Astrocyte (in vitro differentiated cells and primary cell): ENCODE measurements around the gene ADARB2. TPM values are rescaled to one million over a fixed set of nuclear protein-coding genes. Genes with fewer than 3 reads are reported as not detected.
A peak's percentile ranks its signal among the peaks of the same experiment; 100 is the strongest.

ENCODE experiments used
- DNase-seq: peaks from one replicate; pipeline ENCODE4 v3.0.0-alpha.2; 2010; ENCODE audit warnings: low read depth
- FAIRE-seq: peaks from 2 replicates; lab custom pipeline; 2011; peaks lifted over from hg19 to GRCh38; lab: Jason Lieb, UNC
- H2AFZ ChIP-seq: 2 replicates; pipeline ENCODE4 v1.6.0; 2012; ENCODE audit warnings: low read depth, low read length, inconsistent platforms
- H3K27ac ChIP-seq: 2 replicates; pipeline ENCODE4 v1.5.1; 2011; ENCODE audit warnings: low read depth, low read length, inconsistent platforms
- H3K27me3 ChIP-seq: 2 replicates; pipeline ENCODE4 v1.6.0; 2011; ENCODE audit warnings: low read length, inconsistent platforms; ENCODE audit not compliant: insufficient read depth
- H3K36me3 ChIP-seq: 2 replicates; pipeline ENCODE4 v1.5.1; 2011; ENCODE audit warnings: low read length, inconsistent platforms; ENCODE audit not compliant: insufficient read depth
- H3K4me1 ChIP-seq: 2 replicates; pipeline ENCODE4 v1.5.1; 2011; ENCODE audit warnings: low read length, inconsistent platforms; ENCODE audit not compliant: insufficient read depth
- H3K4me2 ChIP-seq: 2 replicates; pipeline ENCODE4 v1.6.0; 2012; ENCODE audit warnings: low read length, inconsistent platforms
- H3K4me3 ChIP-seq: 2 replicates; pipeline ENCODE4 v1.5.1; 2011; ENCODE audit warnings: low read depth, mild to moderate bottlenecking, low read length, inconsistent platforms; ENCODE audit not compliant: insufficient read depth
- H3K79me2 ChIP-seq: 2 replicates; pipeline ENCODE4 v1.6.0; 2012; ENCODE audit warnings: mild to moderate bottlenecking, low read length, inconsistent platforms; ENCODE audit not compliant: insufficient read depth
- H3K9ac ChIP-seq: 2 replicates; pipeline ENCODE4 v1.6.0; 2012; ENCODE audit warnings: mild to moderate bottlenecking, low read length, inconsistent platforms
- H3K9me3 ChIP-seq: 2 replicates; pipeline ENCODE4 v1.5.1; 2012; ENCODE audit warnings: low read depth, mild to moderate bottlenecking, low read length, inconsistent platforms; ENCODE audit not compliant: insufficient read depth
- H4K20me1 ChIP-seq: 2 replicates; pipeline ENCODE4 v1.6.0; 2012; ENCODE audit warnings: low read length, inconsistent platforms; ENCODE audit not compliant: insufficient read depth
- H3K27ac Mint-ChIP-seq: one replicate; pipeline ENCODE4 v1.8.0; 2021; ENCODE audit warnings: mild to moderate bottlenecking, mixed read lengths; ENCODE audit not compliant: unreplicated experiment
- H3K27me3 Mint-ChIP-seq: one replicate; pipeline ENCODE4 v1.8.0; 2021; ENCODE audit warnings: low read depth, mixed read lengths; ENCODE audit not compliant: unreplicated experiment
- H3K36me3 Mint-ChIP-seq: one replicate; pipeline ENCODE4 v1.8.0; 2021; ENCODE audit warnings: low read depth, mixed read lengths; ENCODE audit not compliant: unreplicated experiment
- H3K4me1 Mint-ChIP-seq: one replicate; pipeline ENCODE4 v1.8.0; 2021; ENCODE audit warnings: low read depth, mixed read lengths; ENCODE audit not compliant: unreplicated experiment
- H3K4me3 Mint-ChIP-seq: one replicate; pipeline ENCODE4 v1.8.0; 2021; ENCODE audit warnings: mild to moderate bottlenecking, moderate library complexity, mixed read lengths; ENCODE audit not compliant: unreplicated experiment
- H3K9me3 Mint-ChIP-seq: one replicate; pipeline ENCODE4 v1.8.0; 2021; ENCODE audit warnings: mild to moderate bottlenecking, mixed read lengths; ENCODE audit not compliant: unreplicated experiment
- CTCF ChIP-seq: IDR thresholded peaks from 2 replicates; pipeline ENCODE4 v1.5.1; 2011; ENCODE audit warnings: low read depth, mild to moderate bottlenecking, inconsistent platforms, low read length, moderate library complexity; ENCODE audit not compliant: insufficient read depth
- EZH2 ChIP-seq: IDR thresholded peaks from 2 replicates; pipeline ENCODE4 v1.6.1; 2012; ENCODE audit warnings: mild to moderate bottlenecking, low read length, inconsistent platforms; ENCODE audit not compliant: insufficient read depth
- total RNA-seq: library from RNA; stranded (reverse); gene quantifications from 2 replicates; pipeline ENCODE4 v1.2.1, GENCODE V29; 2021

Gene ADARB2
- total RNA-seq, 1 donor from 2014 or later = 0.18 TPM

- H3K9me3 ChIP-seq = peaks cover 7% of the 10 kb centered on the region
- no peak overlapping the region for H2AFZ ChIP-seq
- no peak overlapping the region for H3K27ac ChIP-seq
- H3K9ac ChIP-seq = no peak overlapping the region
- Mint-ChIP-seq H3K36me3 (no peaks in the 10 kb centered on the region), H3K4me1 (peaks cover 5% of the 10 kb centered on the region), H3K9me3 (no peaks in the 10 kb centered on the region), H3K27ac (no peak overlapping the region), H3K27me3 (peaks cover 47% of the 10 kb centered on the region), H3K4me3 (no peak overlapping the region)
- H3K4me3 ChIP-seq = no peak overlapping the region
- peaks cover 3% of the 10 kb centered on the region for H3K27me3 ChIP-seq
- no peak for DNase-seq
- H3K4me2 ChIP-seq = no peak overlapping the region
- TF ChIP-seq CTCF (no peak), EZH2 (no peak)
- no peaks in the 10 kb centered on the region for H4K20me1 ChIP-seq
- no peaks in the 10 kb centered on the region for H3K36me3 ChIP-seq
- H3K79me2 ChIP-seq = no peaks in the 10 kb centered on the region
- no peak for FAIRE-seq
- H3K4me1 ChIP-seq = no peaks in the 10 kb centered on the region
Measured at GRCh38 chr10:1284076-1284475, 453.2 kb downstream of the ADARB2 start.

- Mint-ChIP-seq H3K27ac (no peak overlapping the region), H3K4me3 (no peak overlapping the region), H3K4me1 (no peaks in the 10 kb centered on the region), H3K36me3 (no peaks in the 10 kb centered on the region), H3K9me3 (peaks cover 8% of the 10 kb centered on the region), H3K27me3 (peaks cover 59% of the 10 kb centered on the region)
- H4K20me1 ChIP-seq = no peaks in the 10 kb centered on the region
- no peaks in the 10 kb centered on the region for H3K36me3 ChIP-seq
- no peak overlapping the region for H2AFZ ChIP-seq
- H3K4me1 ChIP-seq = no peaks in the 10 kb centered on the region
- H3K79me2 ChIP-seq = no peaks in the 10 kb centered on the region
- DNase-seq = no peak
- peaks cover 3% of the 10 kb centered on the region for H3K27me3 ChIP-seq
- no peak overlapping the region for H3K4me2 ChIP-seq
- no peak overlapping the region for H3K27ac ChIP-seq
- no peak overlapping the region for H3K4me3 ChIP-seq
- FAIRE-seq = no peak
- TF ChIP-seq CTCF = no peak
- no peak for TF ChIP-seq EZH2
- H3K9me3 ChIP-seq = peaks cover 7% of the 10 kb centered on the region
- H3K9ac ChIP-seq = no peak overlapping the region
Measured at GRCh38 chr10:1281405-1281782, 455.9 kb downstream of the ADARB2 start.

DNA sequence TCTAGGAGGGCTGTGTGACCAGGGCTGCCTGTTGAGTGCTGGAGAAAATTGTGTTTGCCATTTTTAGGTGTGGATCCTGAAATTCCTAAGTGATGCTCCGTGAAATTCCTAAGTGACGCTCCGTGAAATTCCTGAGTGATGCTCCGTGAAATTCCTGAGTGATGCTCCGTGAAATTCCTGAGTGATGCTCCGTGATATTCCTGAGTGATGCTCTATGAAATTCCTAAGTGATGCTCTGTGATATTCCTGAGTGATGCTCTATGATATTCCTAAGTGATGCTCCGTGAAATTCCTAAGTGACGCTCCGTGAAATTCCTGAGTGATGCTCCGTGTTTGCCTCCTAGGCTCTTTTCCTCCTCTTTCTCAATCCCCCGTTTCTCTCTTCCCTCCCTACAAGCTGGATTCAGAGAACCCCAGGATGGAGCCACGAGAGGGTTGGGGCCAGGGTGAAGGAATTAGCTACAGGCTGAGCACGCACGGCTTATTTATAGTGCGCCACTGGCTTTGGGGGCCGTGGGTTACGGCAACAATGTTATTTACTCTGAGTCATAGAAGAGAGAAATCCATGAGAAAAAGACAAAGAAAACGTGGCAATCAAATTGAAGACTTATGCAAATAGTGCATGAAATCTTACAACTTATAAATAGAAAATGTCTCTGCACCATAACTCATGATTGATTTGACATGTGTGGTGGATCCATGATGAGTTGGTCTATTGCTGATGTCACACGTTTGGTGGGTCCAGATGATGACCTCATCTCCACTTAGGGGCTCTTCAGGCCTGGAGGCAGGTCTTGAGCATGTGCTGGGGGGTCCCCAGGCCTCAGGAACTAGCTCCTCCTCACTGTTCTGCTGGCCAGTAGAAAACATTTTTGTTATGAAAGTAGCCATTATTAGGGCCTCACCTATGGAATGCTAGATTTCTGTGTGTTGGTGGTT is 456.6 kb downstream of the ADARB2 start:
- no peaks in the 10 kb centered on the region for H3K4me1 Mint-ChIP-seq
- no peak overlapping the region for H3K4me3 Mint-ChIP-seq
- DNase-seq = no peak
- H3K79me2 ChIP-seq = no peaks in the 10 kb centered on the region
- H3K4me2 ChIP-seq = no peak overlapping the region
- peaks cover 7% of the 10 kb centered on the region for H3K9me3 ChIP-seq
- H3K27ac Mint-ChIP-seq = peak overlapping the region; percentile 44
- no peak overlapping the region for H3K27ac ChIP-seq
- no peaks in the 10 kb centered on the region for H3K36me3 ChIP-seq
- TF ChIP-seq EZH2 (no peak), CTCF (no peak)
- H3K9me3 Mint-ChIP-seq = peaks cover 12% of the 10 kb centered on the region
- peak; percentile 29 for FAIRE-seq
- H2AFZ ChIP-seq = no peak overlapping the region
- H3K9ac ChIP-seq = no peak overlapping the region
- peaks cover 1% of the 10 kb centered on the region for H3K36me3 Mint-ChIP-seq
- peaks cover 3% of the 10 kb centered on the region for H3K27me3 ChIP-seq
- no peak overlapping the region for H3K4me3 ChIP-seq
- H3K27me3 Mint-ChIP-seq = peaks cover 63% of the 10 kb centered on the region
- no peaks in the 10 kb centered on the region for H3K4me1 ChIP-seq
- no peaks in the 10 kb centered on the region for H4K20me1 ChIP-seq
